SW 1271 (cell line): ENCODE data around the gene CCDC91.
"Not testable (repeated sequence)": the region's sequence is repeated elsewhere in the genome, so short reads cannot be mapped to it uniquely, and the experiment has no call there.

Experiments
- DNase-seq, 2 experiments: peaks; one replicate each; lab custom pipeline; 2025; lab: John Stamatoyannopoulos, UW

Gene CCDC91

DNA sequence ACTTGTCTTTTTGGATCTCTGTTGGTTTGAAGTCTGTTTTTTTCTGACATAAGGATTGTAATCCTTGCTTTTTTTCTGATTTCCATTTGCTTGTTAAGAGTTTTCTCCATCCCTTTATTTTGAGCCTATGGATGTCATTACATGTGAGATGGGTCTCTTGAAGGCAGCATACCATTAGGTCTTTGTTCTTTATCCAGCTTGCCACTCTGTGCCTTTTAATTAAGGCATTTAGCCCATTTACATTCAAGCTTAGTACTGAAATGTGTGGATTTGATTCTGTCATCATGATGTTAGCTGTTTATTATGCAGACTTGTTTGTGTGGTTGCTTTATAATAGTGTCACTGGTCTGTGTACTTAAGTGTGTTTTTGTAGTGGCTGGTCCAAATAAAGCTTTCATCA, 100.0 kb downstream of the CCDC91 start:
- no peak for DNase-seq

DNA sequence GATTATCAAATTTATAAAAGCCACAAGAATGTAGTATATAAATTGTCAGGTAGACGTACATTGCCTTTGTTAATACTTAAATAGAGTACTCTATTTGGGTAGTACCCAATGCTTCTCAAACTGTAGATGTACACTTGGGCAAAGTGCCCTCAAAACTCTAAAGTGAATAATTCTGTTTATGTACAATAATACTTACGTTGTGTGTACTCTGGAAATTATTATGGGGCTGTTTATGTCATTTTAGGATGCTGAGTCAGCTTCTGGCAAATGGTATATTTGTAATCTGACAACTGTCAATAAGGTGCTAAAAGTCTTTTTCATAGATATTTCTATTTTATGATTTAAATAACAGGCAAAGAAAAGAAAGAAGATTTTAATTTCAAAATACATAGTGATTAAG, 102.4 kb downstream of the CCDC91 start:
- no peak for DNase-seq

DNA sequence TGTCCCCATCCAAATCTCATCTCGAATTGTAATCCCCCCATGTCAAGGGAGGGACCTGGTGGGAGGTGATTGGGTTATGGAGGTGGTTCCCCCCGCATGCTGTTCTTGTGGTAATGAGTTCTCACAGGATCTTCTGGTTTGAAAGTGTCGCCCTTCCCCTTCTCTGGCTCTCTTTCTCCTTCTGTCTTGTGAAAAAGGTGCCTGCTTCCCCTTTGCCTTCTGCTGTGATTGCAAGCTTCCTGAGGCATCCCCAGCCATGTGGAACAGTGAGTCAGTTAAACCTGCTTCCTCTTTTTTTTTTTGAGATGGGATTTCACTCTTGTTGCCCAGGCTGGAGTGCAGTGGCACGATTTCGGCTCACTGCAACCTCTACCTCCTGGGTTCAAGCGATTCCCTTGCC, 104.0 kb downstream of the CCDC91 start:
- no peak for DNase-seq

DNA sequence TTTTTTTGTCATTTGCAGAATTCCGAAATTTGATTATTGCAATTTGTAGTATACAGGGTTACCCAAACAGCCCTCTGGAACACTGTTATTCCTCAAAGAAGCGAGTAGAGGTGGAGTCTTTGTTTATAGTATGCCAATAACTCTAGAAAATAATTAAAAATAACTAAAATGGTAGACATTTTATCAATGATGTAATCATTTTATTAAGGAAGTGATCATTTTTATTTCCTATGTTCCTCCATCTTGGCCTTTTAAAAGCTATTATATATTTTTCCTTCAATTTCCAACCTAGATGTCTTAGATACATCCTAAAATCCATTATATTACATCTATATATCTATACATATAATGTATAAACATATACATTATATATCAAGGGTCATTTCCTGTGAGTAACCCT, 106.0 kb downstream of the CCDC91 start:
- no peak for DNase-seq

DNA sequence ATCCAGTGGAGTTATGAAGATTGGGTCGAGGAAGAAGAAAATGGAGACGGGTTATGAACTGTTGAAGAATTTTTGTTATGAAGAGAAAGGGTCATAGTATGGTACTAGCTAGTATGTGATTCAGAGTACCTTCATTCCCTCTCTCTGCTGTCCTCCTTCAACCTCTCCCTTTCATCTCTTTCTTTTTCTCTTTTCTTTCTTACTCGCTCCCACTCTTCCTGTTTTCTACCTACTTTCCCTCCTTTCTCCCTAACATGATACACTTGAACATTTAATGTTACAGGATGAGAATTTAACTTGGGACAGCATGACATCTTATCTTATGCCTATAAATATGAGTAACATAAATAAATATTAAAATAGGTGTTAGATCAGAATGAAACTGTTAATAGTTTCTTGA, 112.9 kb downstream of the CCDC91 start:
- no peak for DNase-seq

DNA sequence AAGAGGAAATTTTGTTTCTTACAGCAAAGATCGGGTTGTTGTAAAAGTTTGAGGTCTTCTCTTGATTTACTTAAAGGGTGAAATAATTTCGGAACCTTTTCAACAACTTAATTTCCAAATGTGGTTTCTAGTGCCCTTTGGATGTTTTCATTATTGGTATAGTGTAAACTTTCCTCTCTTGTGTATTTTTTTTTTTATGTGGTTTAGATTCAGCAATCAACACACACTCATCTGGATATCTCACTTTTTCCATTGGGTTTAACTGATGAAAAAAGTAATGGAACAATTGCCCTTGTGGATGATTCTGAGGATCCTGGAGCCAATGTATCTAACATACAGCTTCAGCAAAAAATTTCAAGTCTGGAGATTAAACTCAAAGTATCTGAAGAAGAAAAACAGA, 116.3 kb downstream of the CCDC91 start:
- no peak for DNase-seq

DNA sequence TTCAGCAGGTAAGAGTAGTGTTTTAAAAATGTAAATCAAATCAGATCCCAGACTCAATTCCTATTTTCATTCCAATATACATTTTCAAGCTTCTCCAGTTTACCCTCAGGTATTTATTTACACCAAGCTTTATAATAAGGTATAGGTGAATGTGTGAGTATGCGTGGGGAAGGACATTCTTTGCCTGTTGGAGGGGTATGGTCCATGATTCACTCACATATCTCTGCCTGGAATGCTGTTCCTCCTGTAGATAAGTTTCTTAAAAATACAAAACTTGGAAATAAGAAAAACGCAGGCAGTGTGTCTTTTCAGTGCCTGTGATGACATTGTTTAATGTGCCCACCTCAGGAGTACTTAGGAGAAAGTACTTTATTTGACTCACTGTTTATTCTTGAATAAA, 118.6 kb downstream of the CCDC91 start:
- DNase-seq, result no peak

DNA sequence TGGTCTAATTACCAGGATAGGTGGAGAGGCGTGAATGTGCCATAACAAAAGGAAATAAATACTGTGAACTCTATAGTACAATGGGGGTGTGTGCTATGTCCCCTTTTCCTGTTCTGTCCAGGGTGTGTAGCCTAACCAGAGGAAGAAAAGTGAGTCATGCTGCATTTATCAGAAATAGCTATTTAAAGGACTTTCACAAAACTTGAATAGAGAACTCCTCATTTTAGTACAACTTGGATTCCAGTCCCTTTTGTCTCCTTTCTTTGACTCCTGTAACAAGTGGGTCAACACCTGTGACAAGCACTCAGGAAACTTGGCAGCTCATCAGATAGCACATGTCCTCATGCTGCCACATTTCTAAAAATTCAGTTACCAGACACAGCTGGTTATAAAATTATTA, 123.4 kb downstream of the CCDC91 start:
- peak in 1 of 2 experiments; percentile 35 for DNase-seq

DNA sequence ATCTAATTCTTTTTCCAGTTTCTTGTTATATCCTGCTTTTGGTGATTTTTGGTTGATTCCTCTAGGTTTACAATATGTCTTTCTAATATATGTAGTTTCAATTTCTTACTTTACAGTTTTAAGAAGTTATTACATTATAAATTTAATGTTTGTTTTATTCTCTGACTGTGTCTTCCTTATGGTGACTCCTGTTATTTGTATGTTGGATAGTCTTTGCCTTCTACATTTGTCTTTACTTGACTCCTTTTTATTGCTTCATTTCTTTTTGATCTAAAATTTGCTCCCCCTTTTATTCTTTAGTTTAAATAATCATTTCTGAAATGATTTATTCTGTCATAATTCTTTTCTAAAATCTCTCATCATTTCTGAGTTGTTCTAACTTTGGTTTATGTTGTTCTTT, 125.8 kb downstream of the CCDC91 start:
- no peak for DNase-seq

DNA sequence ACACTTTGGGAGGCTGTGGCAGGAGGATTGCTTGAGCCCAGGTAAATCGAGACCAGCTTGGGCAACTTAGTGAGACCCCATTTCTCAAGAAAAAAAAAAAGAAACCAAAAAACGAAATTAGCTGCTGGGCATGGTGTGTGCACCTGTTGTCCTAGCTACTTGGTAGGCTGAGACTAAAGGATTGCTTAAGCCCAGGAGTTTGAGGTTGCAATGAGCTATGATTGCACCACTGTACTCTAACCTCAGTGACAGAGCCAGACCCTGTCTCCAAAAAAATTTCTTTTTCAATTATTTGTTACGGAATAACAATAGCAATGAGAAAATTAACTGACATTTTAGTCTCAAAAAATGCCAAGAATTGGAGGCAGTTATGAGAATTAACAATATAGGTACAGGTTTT, 128.0 kb downstream of the CCDC91 start:
- no peak for DNase-seq

DNA sequence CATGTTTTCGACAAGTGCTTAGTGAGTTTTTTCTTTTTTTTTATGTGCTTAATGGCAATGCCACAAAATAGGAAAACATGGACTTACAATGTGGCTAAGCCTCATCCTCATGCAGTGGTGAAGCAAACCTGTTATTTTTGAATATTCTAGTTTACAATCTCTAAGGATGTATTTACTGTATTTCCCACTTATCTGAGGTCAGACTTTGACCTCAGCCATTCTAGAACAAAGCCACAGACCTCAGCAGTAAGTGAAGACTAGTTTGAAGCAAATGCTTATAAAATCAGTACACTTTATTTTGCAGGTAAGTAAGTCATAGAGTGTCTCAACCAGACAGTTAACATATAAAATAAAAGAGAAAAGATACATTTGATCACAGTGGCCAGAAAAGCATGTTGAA, 130.1 kb downstream of the CCDC91 start:
- DNase-seq, result no peak

DNA sequence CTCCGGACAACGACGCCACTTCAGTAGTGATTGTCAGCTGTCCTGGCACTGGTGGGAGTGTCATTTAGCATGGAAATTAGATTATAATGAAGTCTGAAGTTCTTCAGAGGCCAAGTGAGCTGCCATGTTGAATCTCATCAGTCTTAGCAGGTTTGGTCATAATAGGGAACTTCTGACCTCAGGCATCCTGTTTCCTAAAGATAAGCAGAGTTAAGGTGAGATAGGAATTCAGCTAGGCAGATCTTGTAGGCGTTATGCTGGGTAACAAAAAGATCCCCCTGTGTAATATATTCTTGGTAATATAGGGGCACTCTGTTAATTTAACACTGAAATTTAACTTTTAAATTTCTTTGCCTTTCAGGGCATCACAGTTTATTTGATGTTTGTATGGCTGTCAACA, 137.5 kb downstream of the CCDC91 start:
- DNase-seq, result no peak

DNA sequence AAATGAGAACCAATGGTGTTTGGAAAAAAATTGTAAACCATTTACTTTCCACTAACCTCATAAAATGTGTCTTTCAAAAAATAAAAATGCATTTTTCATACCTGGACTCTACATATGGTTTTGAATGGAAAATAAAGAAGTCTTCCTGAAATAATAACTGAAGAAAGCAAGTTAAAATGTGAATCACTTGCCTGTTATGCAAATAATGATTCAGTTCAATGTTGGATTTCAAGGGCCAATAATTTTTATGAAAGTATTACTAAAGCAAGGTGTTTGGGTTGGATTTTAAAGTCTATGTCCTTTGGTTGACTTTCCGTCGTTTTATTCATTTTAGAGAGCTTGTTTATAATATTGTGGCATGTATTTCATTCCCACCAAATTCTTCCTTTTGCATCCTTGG, 138.7 kb downstream of the CCDC91 start:
- no peak for DNase-seq

DNA sequence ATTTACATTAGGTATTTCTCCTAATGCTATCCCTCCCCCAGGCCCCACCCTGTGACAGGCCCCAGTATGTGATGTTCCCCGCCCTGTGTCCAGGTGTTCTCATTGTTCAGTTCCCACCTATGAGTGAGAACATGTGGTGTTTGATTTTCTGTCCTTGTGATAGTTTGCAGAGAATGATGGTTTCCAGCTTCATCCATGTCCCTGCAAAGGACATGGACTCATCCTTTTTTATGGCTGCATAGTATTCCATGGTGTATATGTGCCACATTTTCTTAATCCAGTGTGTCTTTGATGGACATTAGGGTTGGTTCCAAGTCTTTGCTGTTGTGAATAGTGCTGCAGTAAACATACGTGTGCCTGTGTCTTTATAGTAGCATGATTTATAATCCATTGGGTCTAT, 139.5 kb downstream of the CCDC91 start:
- not testable (repeated sequence) for DNase-seq

DNA sequence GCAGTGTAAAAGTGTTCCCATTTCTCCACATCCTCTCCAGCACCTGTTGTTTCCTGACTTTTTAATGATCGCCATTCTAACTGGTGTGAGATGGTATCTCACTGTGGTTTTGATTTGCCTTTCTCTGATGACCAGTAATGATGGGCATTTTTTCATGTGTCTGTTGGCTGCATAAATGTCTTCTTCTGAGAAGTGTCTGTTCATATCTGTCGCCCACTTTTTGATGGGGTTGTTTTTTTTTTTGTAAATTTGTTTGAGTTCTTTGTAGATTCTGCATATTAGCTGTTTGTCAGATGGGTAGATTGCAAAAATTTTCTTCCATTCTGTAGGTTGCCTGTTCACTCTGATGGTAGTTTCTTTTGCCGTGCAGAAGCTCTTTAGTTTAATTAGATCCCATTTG, 140.0 kb downstream of the CCDC91 start:
- not testable (repeated sequence) for DNase-seq

DNA sequence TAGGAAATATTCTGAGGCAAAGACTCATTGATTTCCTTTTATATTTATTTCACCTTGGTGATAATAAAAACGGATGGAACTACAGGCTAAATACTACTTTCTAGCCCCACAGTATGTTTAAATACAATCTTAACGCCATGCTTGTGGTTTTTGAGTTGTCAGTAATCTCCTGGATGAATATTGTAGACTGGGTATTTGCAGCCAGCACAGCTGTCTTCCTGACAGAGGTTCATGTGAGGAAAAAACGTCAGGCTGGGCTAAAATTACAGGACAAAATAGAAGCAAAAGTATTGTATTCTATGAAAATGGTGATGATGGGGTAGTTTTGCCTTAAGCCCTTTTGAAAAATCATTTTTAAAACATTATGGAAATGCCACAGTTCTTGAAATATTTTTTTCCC, 140.9 kb downstream of the CCDC91 start:
- DNase-seq, result no peak

DNA sequence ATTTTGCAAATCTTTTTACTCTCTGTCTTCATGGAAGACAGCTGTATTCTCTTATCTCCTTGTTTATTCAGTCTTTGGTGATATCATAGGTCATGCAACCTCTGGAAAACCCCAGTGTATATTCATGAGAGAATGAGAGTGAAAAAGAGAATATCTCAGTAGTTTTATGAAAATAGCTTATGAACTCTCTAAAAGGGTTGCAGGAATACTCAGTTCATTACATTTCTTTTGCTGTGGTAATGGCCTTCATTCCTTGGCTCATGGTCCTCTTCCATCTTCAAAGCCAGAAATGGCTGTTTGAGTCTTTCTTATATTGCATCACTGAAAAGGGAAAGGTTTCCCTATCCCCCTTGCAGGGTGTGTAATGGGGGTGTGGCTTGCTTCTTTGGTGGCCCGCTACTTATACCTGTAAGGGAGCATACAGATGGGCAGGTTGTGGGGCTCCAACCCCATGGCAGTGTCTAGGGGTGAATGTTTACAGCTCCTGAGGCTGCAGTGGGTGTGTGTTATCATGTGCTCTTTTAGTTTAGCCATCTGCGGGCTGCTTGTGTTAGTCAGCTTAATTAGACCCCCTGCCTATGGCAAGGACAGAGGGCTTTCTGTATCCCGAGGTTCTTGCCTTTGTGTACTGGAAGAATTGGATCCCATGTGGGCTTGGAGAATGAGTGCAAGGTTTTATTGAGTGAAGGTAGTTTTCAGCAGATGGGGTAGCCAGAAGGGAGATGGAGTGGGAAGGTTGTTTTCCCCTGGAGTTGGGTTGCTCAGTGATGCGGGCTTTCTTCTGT, 150.2 kb downstream of the CCDC91 start:
- DNase-seq, result no peak

DNA sequence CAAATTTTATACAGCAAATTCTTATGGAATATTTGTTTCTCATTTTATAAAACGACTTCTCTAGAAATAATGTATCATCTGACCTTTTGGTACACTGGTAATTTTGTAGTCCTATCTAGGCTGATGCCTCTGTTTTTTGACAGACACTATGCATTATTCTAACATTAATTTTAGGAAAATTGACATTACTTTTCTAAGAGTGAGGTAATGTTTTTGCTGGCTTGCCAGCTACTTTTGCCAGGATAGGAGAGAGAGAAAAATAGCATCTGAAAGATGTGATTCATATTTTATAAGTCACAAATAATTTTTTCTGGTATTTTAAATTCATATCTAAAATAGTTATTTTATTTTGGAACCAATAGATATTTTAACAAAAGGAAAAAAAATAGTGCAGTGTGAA, 153.5 kb downstream of the CCDC91 start:
- DNase-seq, result no peak

DNA sequence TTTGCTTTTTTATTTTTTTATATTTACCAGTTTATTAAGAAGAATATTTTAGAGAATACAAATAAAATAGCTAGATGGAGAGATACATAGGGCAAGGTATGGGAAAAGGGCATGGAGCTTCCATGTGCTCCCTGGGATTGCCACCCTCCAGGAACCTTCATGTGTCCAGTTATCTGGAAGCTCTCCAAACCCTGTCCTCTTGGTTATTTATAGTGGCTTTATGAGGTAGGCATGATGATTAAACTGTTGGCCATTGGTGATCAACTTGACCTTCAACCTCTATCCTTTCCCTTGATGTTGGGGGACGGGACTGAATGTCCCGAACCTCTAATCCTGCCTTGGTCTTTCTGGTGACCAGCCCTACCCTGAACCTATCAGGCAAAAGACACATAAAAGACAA, 156.3 kb downstream of the CCDC91 start:
- DNase-seq, result no peak

DNA sequence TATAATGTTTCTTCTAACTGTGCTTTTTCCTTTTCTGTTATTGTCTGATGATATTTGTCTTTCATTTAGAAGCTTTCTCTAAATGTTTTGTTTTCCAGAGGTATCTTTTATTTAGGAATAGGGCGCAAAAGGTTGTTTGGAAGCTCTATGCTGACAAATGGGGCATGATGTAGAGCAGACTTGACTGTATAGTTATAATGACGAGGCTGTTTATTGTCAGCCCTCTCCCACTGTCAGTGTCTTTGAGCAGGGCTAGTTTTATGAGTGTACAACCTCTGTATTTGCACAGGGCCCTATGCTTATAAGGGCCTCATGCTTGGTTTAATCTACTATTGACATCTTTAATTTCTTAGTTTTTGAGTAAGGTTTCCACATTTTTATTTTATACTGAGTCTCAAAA, 158.9 kb downstream of the CCDC91 start:
- DNase-seq, result no peak

DNA sequence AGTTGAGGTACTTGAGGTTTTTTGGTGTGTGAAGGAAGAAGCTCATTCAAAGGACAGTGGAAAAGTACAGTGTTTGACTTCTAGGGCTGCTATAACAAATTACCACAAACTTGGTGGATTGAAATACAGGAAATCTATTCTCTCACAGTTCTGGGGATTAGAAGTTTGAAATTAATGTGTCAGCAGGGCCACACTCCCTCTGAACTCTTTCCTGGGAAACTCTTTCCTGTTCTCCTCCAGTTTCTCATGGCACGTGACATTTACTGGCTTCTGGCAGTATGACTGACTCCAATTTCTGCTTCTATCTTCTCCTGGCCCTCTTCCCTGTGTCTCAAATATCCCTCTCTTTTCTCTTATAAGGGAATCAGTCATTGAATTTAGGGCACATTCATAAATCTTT, 160.2 kb downstream of the CCDC91 start:
- DNase-seq, result no peak

DNA sequence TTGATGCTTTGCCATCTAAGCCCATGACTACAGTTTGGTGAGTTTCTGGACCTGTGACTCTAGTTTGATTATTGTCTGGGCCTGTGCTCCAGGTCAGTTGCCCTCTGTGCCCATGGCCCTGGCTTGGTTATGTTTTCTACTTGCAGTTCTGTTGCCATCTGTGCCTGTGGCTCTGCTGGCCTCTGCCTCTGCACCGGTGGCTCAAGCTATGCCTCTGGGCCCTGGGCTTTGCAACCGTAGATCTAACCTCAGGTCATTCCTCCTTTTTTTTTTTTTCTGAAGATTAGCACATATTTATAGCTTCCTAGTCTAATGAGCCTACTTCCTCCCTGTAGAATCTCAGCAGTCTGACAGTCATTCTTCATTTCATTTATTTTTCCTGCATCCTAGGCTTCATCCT, 161.2 kb downstream of the CCDC91 start:
- no peak for DNase-seq

DNA sequence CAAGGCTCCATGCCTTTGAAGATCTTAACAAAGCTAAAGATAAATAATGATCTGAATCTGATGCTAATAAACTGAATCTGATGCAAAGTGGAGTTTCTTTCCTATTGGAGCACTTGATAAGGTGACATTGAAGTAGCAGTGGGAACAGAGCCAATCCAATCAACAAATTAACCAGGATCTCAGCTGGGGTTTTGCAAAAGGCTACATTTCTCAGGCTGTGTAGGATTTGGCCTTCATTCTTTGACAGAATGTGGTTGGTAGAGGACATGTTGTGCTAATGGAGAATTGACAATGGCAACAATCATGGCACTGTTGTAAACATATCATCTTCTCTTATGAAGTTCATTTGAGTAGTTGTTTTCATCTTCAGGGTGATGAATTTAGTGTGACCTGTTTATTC, 164.9 kb downstream of the CCDC91 start:
- no peak for DNase-seq

DNA sequence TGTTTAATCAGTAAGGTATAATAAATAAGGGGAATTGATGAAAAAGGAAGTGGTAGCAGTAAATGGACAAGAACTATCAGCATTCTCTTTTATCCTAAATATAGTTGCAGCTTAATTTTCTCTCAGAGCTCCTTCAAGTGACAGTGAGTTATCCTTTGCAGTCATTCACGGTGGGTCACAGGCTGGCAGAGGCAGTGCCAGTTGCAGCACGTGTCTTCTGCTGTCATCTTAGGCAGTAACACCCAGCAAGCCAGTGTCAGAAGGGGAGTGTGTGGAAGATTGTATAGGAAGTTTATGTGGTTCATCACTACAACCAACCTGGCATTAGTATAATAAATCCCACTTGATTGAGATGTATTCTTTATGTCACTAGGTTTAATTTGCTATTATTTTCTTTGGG, 170.0 kb downstream of the CCDC91 start:
- DNase-seq, result no peak

DNA sequence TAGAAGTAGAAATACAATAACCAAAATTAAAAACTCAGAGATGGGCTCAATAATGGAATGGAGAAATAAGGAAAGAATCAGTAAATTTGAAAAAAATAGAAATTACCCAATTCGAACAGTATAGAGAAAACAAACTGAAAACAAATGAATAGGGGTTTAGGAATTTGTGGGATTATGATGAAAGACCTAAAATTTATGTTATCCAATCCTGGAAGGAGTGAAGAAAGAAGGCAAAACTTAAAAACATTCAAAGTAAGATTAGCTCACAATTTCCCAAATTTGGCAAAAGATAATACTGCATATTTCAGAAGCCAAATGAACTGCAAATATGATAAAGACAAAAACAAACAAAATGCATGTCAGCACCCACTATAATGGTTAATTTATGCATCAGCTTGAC, 177.1 kb downstream of the CCDC91 start:
- no peak for DNase-seq
